Amniotic stem cell (primary cell): Measurements from ENCODE around the gene ING1.

Source experiments
- DNase-seq: peaks from one replicate; lab custom pipeline; 2025; lab: John Stamatoyannopoulos, UW

ING1 gene

GRCh38 chr13:110771194-110771593 is 57.7 kb downstream of the ING1 start:
- DNase-seq, result no peak

GRCh38 chr13:110772091-110772984 is 58.8 kb downstream of the ING1 start:
- DNase-seq, result no peak
